VCaP (cell line): ENCODE measurements around the gene TAGLN.

Experiments
- H3K27ac ChIP-seq: fragments of 450-650 bp; 2 replicates; pipeline ENCODE4 v1.5.1; 2017
- CTCF ChIP-seq: fragments of 450-650 bp; conservative IDR thresholded peaks from 2 replicates; pipeline ENCODE4 v1.5.1; 2017; ENCODE audit warnings: mild to moderate bottlenecking, moderate library complexity

The TAGLN gene

DNA sequence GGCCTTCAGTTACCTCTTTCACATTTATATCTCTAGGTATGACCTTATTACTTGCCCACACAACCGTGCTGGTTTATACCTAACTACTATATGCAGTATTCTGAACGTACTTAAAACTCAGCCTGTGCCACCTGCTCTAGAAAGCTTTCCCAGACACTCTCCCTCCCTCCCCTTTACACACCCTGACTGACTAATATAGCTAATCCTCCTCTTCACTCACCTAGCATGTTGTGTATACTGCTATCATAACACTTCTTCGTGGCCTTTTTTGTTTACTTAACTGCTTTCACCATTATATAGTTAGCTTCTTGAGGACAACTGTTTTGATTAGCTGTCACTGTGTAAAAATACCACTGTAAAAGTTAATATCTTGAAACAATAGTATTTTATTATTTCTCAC lies 56.8 kb downstream of the TAGLN start:
- no peak overlapping the region for H3K27ac ChIP-seq

GRCh38 chr11:117256573-117256972 lies 57.4 kb downstream of the TAGLN start:
- no peak overlapping the region for H3K27ac ChIP-seq
- TF ChIP-seq CTCF = no peak

More for the DNA sequence above, 56.8 kb downstream of the TAGLN start:
- TF ChIP-seq CTCF = no peak
